Measurements from ENCODE around the gene DNM3. TPM values are rescaled to one million over a fixed set of nuclear protein-coding genes. Genes with fewer than 3 reads are reported as not detected.

Gene DNM3
- polyA plus RNA-seq, 1 of the 3 experiments (the other 2 are of a cell fraction) = 0.43 TPM

- H2AFZ ChIP-seq (ENCODE audit: low read depth) = no peak overlapping the region
- H3K27ac ChIP-seq (ENCODE audit: low read depth in 2 of 2, low read length in 1 of 2) = no peak overlapping the region
- no peaks in the 10 kb centered on the region for H3K4me1 ChIP-seq (ENCODE audit: control insufficient read depth in 1 of 2, insufficient read depth in 2 of 2, low read depth in 1 of 2, low read length in 1 of 2)
- no peak overlapping the region for H3K4me3 ChIP-seq (ENCODE audit: low read depth in 2 of 2, low read length in 1 of 2)
- no peaks in the 10 kb centered on the region for H3K9me3 ChIP-seq
- H3K9ac ChIP-seq = no peak overlapping the region
- CTCF ChIA-PET = no interaction called here
- POLR2A ChIA-PET = no interaction called here
- no peaks in the 10 kb centered on the region for H3F3A ChIP-seq (replicated peaks; ENCODE audit: insufficient read depth)
- H3K4me2 ChIP-seq = no peak overlapping the region
- H4K20me1 ChIP-seq (ENCODE audit: insufficient read depth) = no peaks in the 10 kb centered on the region
- no peaks in the 10 kb centered on the region for H3K9me2 ChIP-seq
- TF ChIP-seq RFX5 (IDR thresholded peaks at IDR 0.05; ENCODE audit: low read length) (no peak), USF1 (IDR thresholded peaks at IDR 0.05; ENCODE audit: borderline replicate concordance, low read depth) (no peak), GABPA (IDR thresholded peaks at IDR 0.05; ENCODE audit: low read depth) (no peak), TCF12 (IDR thresholded peaks at IDR 0.05) (no peak), MXI1 (IDR thresholded peaks at IDR 0.05; ENCODE audit: low read depth, low read length) (no peak), FOXM1 (IDR thresholded peaks at IDR 0.05; ENCODE audit: low read depth) (no peak), CHD2 (IDR thresholded peaks at IDR 0.05; ENCODE audit: low read length, partially characterized antibody) (no peak), MEF2A (IDR thresholded peaks at IDR 0.05; ENCODE audit: borderline replicate concordance, low read depth) (no peak), EZH2phosphoT487 (IDR thresholded peaks at IDR 0.05; ENCODE audit: borderline replicate concordance, low read depth) (no peak), NRF1 (IDR thresholded peaks at IDR 0.05; ENCODE audit: low read depth, low read length) (no peak), TAF1 (IDR thresholded peaks at IDR 0.05; ENCODE audit: borderline replicate concordance, low read depth, low read length) (no peak), RCOR1 (IDR thresholded peaks at IDR 0.05; ENCODE audit: low read length) (no peak), GATA2 (CRISPR knock-in tag; IDR thresholded peaks at IDR 0.05) (no peak), FOSL2 (IDR thresholded peaks at IDR 0.05; ENCODE audit: borderline replicate concordance, low read depth) (no peak), SIN3A (IDR thresholded peaks at IDR 0.05; ENCODE audit: borderline replicate concordance, low read depth, low read length) (no peak), REST (IDR thresholded peaks at IDR 0.05; ENCODE audit: low read depth, low read length) (no peak), NFIC (IDR thresholded peaks at IDR 0.05; ENCODE audit: borderline replicate concordance) (no peak), FOXJ3 (CRISPR knock-in tag; IDR thresholded peaks at IDR 0.05) (no peak)
- TF ChIP-seq, protein P1, sequence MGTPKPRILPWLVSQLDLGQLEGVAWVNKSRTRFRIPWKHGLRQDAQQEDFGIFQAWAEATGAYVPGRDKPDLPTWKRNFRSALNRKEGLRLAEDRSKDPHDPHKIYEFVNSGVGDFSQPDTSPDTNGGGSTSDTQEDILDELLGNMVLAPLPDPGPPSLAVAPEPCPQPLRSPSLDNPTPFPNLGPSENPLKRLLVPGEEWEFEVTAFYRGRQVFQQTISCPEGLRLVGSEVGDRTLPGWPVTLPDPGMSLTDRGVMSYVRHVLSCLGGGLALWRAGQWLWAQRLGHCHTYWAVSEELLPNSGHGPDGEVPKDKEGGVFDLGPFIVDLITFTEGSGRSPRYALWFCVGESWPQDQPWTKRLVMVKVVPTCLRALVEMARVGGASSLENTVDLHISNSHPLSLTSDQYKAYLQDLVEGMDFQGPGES (IDR thresholded peaks at IDR 0.05; ENCODE audit: low read depth, low read length) = no peak
- TF ChIP-seq, protein P2, sequence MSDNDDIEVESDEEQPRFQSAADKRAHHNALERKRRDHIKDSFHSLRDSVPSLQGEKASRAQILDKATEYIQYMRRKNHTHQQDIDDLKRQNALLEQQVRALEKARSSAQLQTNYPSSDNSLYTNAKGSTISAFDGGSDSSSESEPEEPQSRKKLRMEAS (IDR thresholded peaks at IDR 0.05; ENCODE audit: low read depth) = no peak
- no peak for DNase-seq
- 5% methylated on average over 1 of the region's 1 CpG for WGBS (ENCODE audit: low lambda C conversion rate)
- 0 out of 2 replicates have a peak, but pooled peaks cover 2% of the 10 kb centered on the region for H3K27me3 ChIP-seq (ENCODE audit: insufficient read depth)
- H3K36me3 ChIP-seq (replicated peaks in 1 of 2; ENCODE audit: control insufficient read depth in 1 of 2, insufficient read depth in 2 of 2, low read length in 1 of 2) = no peaks in the 10 kb centered on the region
- H3K79me2 ChIP-seq (ENCODE audit: insufficient read depth) = no peaks in the 10 kb centered on the region
These were observed 96.6 kb downstream of the DNM3 start for GRCh38 chr1:171937938-171938337.
